T-cell (primary cell): ENCODE data around the gene KCNQ5. TPM values are rescaled to one million over a fixed set of nuclear protein-coding genes. Genes with fewer than 3 reads are reported as not detected.

Source experiments
- ATAC-seq, 4 experiments: fragments of 200-7000 bp in 3 of 4; fragments of 150-1000 bp in 1 of 4; cut with Tn5 transposase; replicated peaks in 1 of 4; 1 replicate in 3 of 4; 2 replicates in 1 of 4; pipeline ENCODE4 v1.10.0; 2021; ENCODE audit warnings: moderate library complexity in 3 of 4, mild to moderate bottlenecking in 2 of 4, moderate number of reproducible peaks in 1 of 4
- CTCF ChIA-PET, 2 donors: fragments of 300-600 bp; sonication (Branson Sonifier 250); formaldehyde crosslinking; loops; one replicate each; lab custom pipeline; 2022; ENCODE audit warnings: antibody characterized with exemption in 2 of 2; lab: Charles Lee
- POLR2A ChIA-PET, 2 donors: fragments of 300-600 bp; sonication (Branson Sonifier 250); formaldehyde crosslinking; loops; one replicate each; lab custom pipeline; 2022; ENCODE audit warnings: antibody characterized with exemption in 2 of 2; lab: Charles Lee
- DNase-seq, 35 experiments: peaks; one replicate each; pipeline versions ENCODE4 v3.0.0 to v3.0.0-alpha.2; 2013 to 2023
- H3K27ac ChIP-seq: one replicate; pipeline ENCODE4 v1.5.1; 2013; ENCODE audit warnings: low read length
- H3K27me3 ChIP-seq, 2 experiments: replicated peaks in 1 of 2; 1 replicate in 1 of 2; 2 replicates in 1 of 2; pipeline versions ENCODE4 v1.6.1 to v1.7.0; 2013; ENCODE audit warnings: low read length in 1 of 2, mixed read lengths in 1 of 2; ENCODE audit not compliant: control insufficient read depth in 2 of 2, insufficient read depth in 2 of 2; ENCODE audit errors: extremely low read depth in 1 of 2
- H3K36me3 ChIP-seq, 2 donors: 1 replicate in 1 of 2; 2 replicates in 1 of 2; pipeline versions ENCODE4 v1.6.1 to v1.7.0; 2013; ENCODE audit warnings: low read length in 1 of 2; ENCODE audit not compliant: control insufficient read depth in 2 of 2, insufficient read depth in 1 of 2; ENCODE audit errors: extremely low read depth in 1 of 2
- H3K4me1 ChIP-seq, 2 experiments: 1 replicate in 1 of 2; 2 replicates in 1 of 2; pipeline versions ENCODE4 v1.6.1 to v1.7.0; 2013; ENCODE audit warnings: low read length in 2 of 2, mixed read lengths in 1 of 2; ENCODE audit not compliant: insufficient read depth in 2 of 2, control insufficient read depth in 1 of 2; ENCODE audit errors: extremely low read depth in 1 of 2
- H3K4me3 ChIP-seq, 2 donors: 1 replicate in 1 of 2; 2 replicates in 1 of 2; pipeline versions ENCODE4 v1.5.1 to v1.7.0; 2013; ENCODE audit warnings: mild to moderate bottlenecking in 2 of 2, low read length in 1 of 2, moderate library complexity in 1 of 2; ENCODE audit not compliant: control insufficient read depth in 1 of 2; ENCODE audit errors: extremely low read depth in 1 of 2
- H3K9me3 ChIP-seq: 2 replicates; pipeline ENCODE4 v1.7.0; 2013
- H3K27ac Mint-ChIP-seq, 2 donors: one replicate each; pipeline ENCODE4 v1.8.0; 2020 to 2021; ENCODE audit warnings: mild to moderate bottlenecking in 2 of 2, mixed read lengths in 2 of 2
- H3K27me3 Mint-ChIP-seq, 2 donors: one replicate each; pipeline ENCODE4 v1.8.0; 2021 to 2022; ENCODE audit warnings: mixed read lengths in 2 of 2
- H3K36me3 Mint-ChIP-seq: one replicate; pipeline ENCODE4 v1.8.0; 2021; ENCODE audit warnings: mixed read lengths
- H3K4me1 Mint-ChIP-seq, 3 donors: one replicate each; pipeline ENCODE4 v1.8.0; 2020 to 2022; ENCODE audit warnings: mixed read lengths in 3 of 3, mild to moderate bottlenecking in 1 of 3
- H3K4me3 Mint-ChIP-seq, 3 donors: one replicate each; pipeline ENCODE4 v1.8.0; 2020 to 2022; ENCODE audit warnings: mild to moderate bottlenecking in 3 of 3, mixed read lengths in 3 of 3, moderate library complexity in 3 of 3
- H3K9me3 Mint-ChIP-seq, 3 donors: one replicate each; pipeline ENCODE4 v1.8.0; 2020 to 2022; ENCODE audit warnings: mixed read lengths in 3 of 3
- WGBS: methylation state at CpG from one replicate; pipeline ENCODE4 v1.1.5; 2013; ENCODE audit warnings: missing lambda C conversion rate; ENCODE audit not compliant: insufficient coverage; 5-methylcytosine and 5-hydroxymethylcytosine counted together
- total RNA-seq, 35 experiments: library from RNA in 6 of 35; stranded (reverse) in 6 of 35; fragments of 120-200 nt in 1 of 35; gene quantifications; one replicate each; pipeline versions ENCODE4 v1.2.1 to v1.2.4 and lab custom pipeline; 2013 to 2026

KCNQ5 gene
- total RNA-seq, 5 donors from 2014 or later (not counting 1 experiment from before 2014, with no cell fraction given): 3.5 to 5.3 (median 4.3) TPM

- Histone ChIP-seq H3K36me3 (no peaks in the 10 kb centered on the region), H3K9me3 (no peaks in the 10 kb centered on the region), H3K4me3 (no peak overlapping the region), H3K27me3 (no peaks in the 10 kb centered on the region), H3K4me1 (no peaks in the 10 kb centered on the region), H3K27ac (no peak overlapping the region)
- Mint-ChIP-seq H3K27me3 (no peaks in the 10 kb centered on the region), H3K36me3 (peaks cover 18% of the 10 kb centered on the region), H3K27ac (no peak overlapping the region), H3K9me3 (peaks cover 4 to 11% (median 10%) of the 10 kb centered on the region in 3 donors), H3K4me3 (no peak overlapping the region), H3K4me1 (no peaks in the 10 kb centered on the region)
- ChIA-PET POLR2A (no interaction called here), CTCF (no interaction called here)
- WGBS: 45% methylated on average over 3 of the region's 4 CpGs
- DNase-seq: no peak
- ATAC-seq: no peak
These were observed 466.4 kb downstream of the KCNQ5 start for GRCh38 chr6:73088138-73088813.

- Mint-ChIP-seq H3K27me3 (no peaks in the 10 kb centered on the region), H3K4me1 (no peaks in the 10 kb centered on the region), H3K36me3 (peaks cover 4% of the 10 kb centered on the region), H3K9me3 (peaks cover 0 to 11% (median 11%) of the 10 kb centered on the region in 3 donors), H3K27ac (no peak overlapping the region), H3K4me3 (no peak overlapping the region)
- no peak overlapping the region for H3K27ac ChIP-seq
- H3K27me3 ChIP-seq: no peaks in the 10 kb centered on the region
- no peaks in the 10 kb centered on the region for H3K9me3 ChIP-seq
- H3K4me3 ChIP-seq: no peak overlapping the region
- ChIA-PET POLR2A (interaction anchor here in 1 of 2 donors (0.8 kb wide), 1 partner anchor 446 kb away, joined by 3 read pairs; no protein-coding TSS in a partner anchor), CTCF (no interaction called here)
- H3K36me3 ChIP-seq: no peaks in the 10 kb centered on the region
- ATAC-seq: no peak
- 80% methylated on average over 1 of the region's 4 CpGs for WGBS
- no peaks in the 10 kb centered on the region for H3K4me1 ChIP-seq
- no peak for DNase-seq
These were observed 483.1 kb downstream of the KCNQ5 start for GRCh38 chr6:73104921-73105320.

- WGBS: no CpG with 5 or more reads among the region's 1 CpG
- H3K4me1 Mint-ChIP-seq: no peaks in the 10 kb centered on the region
- no peak overlapping the region for H3K4me3 ChIP-seq
- H3K4me3 Mint-ChIP-seq: no peak overlapping the region
- ChIA-PET CTCF (no interaction called here), POLR2A (no interaction called here)
- peaks cover 0 to 5% (median 3%) of the 10 kb centered on the region in 3 donors for H3K9me3 Mint-ChIP-seq
- no peak overlapping the region for H3K27ac Mint-ChIP-seq
- H3K27me3 ChIP-seq: no peaks in the 10 kb centered on the region
- no peaks in the 10 kb centered on the region for H3K36me3 ChIP-seq
- DNase-seq (no peak), ATAC-seq (no peak)
- no peaks in the 10 kb centered on the region for H3K27me3 Mint-ChIP-seq
- peaks cover 10% of the 10 kb centered on the region for H3K36me3 Mint-ChIP-seq
- no peaks in the 10 kb centered on the region for H3K9me3 ChIP-seq
- H3K4me1 ChIP-seq: no peaks in the 10 kb centered on the region
- H3K27ac ChIP-seq: no peak overlapping the region
These were observed 485.2 kb downstream of the KCNQ5 start for GRCh38 chr6:73107016-73107415.

GRCh38 chr6:73108949-73109348 lies 487.1 kb downstream of the KCNQ5 start:
- Mint-ChIP-seq H3K4me1 (no peaks in the 10 kb centered on the region), H3K4me3 (no peak overlapping the region), H3K27ac (no peak overlapping the region), H3K9me3 (no peaks in the 10 kb centered on the region), H3K27me3 (no peaks in the 10 kb centered on the region), H3K36me3 (peaks cover 13% of the 10 kb centered on the region)
- Histone ChIP-seq H3K36me3 (no peaks in the 10 kb centered on the region), H3K4me1 (no peaks in the 10 kb centered on the region), H3K27me3 (no peaks in the 10 kb centered on the region), H3K27ac (no peak overlapping the region), H3K9me3 (no peaks in the 10 kb centered on the region), H3K4me3 (no peak overlapping the region)
- ATAC-seq (no peak), DNase-seq (no peak)
- POLR2A ChIA-PET: interaction anchor here in 1 of 2 donors (0.6 kb wide), 1 partner anchor 12 kb away, joined by 3 read pairs; no protein-coding TSS in a partner anchor
- CTCF ChIA-PET: no interaction called here
- no CpG with 5 or more reads among the region's 3 CpGs for WGBS

- no peaks in the 10 kb centered on the region for H3K9me3 ChIP-seq
- H3K27me3 Mint-ChIP-seq: no peaks in the 10 kb centered on the region
- H3K4me1 ChIP-seq: no peaks in the 10 kb centered on the region
- H3K4me3 ChIP-seq: no peak overlapping the region
- H3K27ac Mint-ChIP-seq: no peak overlapping the region
- no CpG with 5 or more reads among the region's 3 CpGs for WGBS
- ATAC-seq: no peak
- no peak overlapping the region for H3K27ac ChIP-seq
- ChIA-PET CTCF (no interaction called here), POLR2A (no interaction called here)
- H3K36me3 ChIP-seq: no peaks in the 10 kb centered on the region
- no peak for DNase-seq
- H3K4me3 Mint-ChIP-seq: no peak overlapping the region
- no peaks in the 10 kb centered on the region for H3K27me3 ChIP-seq
- no peaks in the 10 kb centered on the region for H3K4me1 Mint-ChIP-seq
- H3K36me3 Mint-ChIP-seq: peaks cover 13% of the 10 kb centered on the region
- no peaks in the 10 kb centered on the region for H3K9me3 Mint-ChIP-seq
These were observed 487.8 kb downstream of the KCNQ5 start for GRCh38 chr6:73109659-73110058.

- Mint-ChIP-seq H3K27me3 (no peaks in the 10 kb centered on the region), H3K27ac (no peak overlapping the region), H3K4me1 (no peaks in the 10 kb centered on the region), H3K9me3 (no peaks in the 10 kb centered on the region), H3K36me3 (peaks cover 14% of the 10 kb centered on the region), H3K4me3 (no peak overlapping the region)
- Histone ChIP-seq H3K9me3 (no peaks in the 10 kb centered on the region), H3K36me3 (peaks cover 0 to 5% of the 10 kb centered on the region in 2 donors), H3K4me3 (no peak overlapping the region), H3K4me1 (no peaks in the 10 kb centered on the region), H3K27me3 (no peaks in the 10 kb centered on the region), H3K27ac (no peak overlapping the region)
- ChIA-PET CTCF (interaction anchor here in 1 of 2 donors (1.5 kb wide), 1 partner anchor 10 kb away, joined by 4 read pairs; no protein-coding TSS in a partner anchor), POLR2A (no interaction called here)
- ATAC-seq (no peak), DNase-seq (no peak)
- WGBS: no CpG with 5 or more reads among the region's 3 CpGs
These were observed 494.5 kb downstream of the KCNQ5 start for GRCh38 chr6:73116330-73116729.
